ENCODE results near the gene ZRANB2. TPM values are rescaled to one million over a fixed set of nuclear protein-coding genes. Genes with fewer than 3 reads are reported as not detected.

The ZRANB2 gene
- total and polyA plus RNA-seq, 9 of the 15 experiments (the other 6 are each of a cell fraction or from before 2014, with no cell fraction given) = 80.8 to 264 (median 157) TPM

DNA sequence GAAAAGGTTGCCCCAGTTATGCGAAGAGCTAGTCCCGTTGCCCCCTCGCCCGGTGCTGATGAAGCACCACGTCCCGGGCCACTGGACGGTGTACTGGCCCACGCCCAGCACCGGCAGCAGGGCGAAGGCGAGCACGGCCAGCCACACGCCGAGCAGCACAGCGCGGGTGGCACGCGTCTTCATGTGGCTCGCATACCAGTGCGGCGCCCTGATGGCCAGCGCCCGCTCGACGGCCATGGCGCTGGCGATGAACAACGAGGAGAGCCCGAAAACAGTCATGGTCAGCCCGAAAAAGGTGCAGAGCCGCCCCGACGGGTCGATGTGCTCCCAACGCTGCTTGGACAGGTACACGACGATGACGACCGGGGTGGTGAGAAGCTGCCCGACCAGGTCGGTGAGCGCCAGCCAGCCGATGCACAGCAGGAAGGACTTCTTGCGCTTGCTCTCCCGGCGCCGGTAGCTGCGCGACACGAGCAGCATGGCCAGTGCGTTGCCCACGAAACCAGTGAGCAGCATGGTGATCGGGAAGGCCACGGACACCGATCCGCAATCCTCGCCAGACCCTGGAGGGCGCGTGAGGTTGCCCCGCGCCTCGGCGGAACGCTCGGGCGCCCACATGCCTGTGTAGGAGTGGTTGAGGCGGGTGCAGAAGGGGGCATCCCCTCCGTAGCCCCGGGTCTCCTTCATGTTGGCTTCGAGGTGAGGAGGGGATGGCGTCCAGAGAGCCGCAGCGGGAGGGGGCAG lies 33.8 kb downstream of the ZRANB2 start (continued):
- TF ChIP-seq, protein P1, sequence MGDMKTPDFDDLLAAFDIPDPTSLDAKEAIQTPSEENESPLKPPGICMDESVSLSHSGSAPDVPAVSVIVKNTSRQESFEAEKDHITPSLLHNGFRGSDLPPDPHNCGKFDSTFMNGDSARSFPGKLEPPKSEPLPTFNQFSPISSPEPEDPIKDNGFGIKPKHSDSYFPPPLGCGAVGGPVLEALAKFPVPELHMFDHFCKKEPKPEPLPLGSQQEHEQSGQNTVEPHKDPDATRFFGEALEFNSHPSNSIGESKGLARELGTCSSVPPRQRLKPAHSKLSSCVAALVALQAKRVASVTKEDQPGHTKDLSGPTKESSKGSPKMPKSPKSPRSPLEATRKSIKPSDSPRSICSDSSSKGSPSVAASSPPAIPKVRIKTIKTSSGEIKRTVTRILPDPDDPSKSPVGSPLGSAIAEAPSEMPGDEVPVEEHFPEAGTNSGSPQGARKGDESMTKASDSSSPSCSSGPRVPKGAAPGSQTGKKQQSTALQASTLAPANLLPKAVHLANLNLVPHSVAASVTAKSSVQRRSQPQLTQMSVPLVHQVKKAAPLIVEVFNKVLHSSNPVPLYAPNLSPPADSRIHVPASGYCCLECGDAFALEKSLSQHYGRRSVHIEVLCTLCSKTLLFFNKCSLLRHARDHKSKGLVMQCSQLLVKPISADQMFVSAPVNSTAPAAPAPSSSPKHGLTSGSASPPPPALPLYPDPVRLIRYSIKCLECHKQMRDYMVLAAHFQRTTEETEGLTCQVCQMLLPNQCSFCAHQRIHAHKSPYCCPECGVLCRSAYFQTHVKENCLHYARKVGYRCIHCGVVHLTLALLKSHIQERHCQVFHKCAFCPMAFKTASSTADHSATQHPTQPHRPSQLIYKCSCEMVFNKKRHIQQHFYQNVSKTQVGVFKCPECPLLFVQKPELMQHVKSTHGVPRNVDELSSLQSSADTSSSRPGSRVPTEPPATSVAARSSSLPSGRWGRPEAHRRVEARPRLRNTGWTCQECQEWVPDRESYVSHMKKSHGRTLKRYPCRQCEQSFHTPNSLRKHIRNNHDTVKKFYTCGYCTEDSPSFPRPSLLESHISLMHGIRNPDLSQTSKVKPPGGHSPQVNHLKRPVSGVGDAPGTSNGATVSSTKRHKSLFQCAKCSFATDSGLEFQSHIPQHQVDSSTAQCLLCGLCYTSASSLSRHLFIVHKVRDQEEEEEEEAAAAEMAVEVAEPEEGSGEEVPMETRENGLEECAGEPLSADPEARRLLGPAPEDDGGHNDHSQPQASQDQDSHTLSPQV (IDR thresholded peaks at IDR 0.05) = peak; percentile 65
- TF ChIP-seq SAP30 (IDR thresholded peaks at IDR 0.05; ENCODE audit: borderline replicate concordance, insufficient read depth, low read depth, low read length, poor library complexity, severe bottlenecking) = peak; percentile 58
- TF ChIP-seq TEAD2 (tag; IDR thresholded peaks at IDR 0.05) = no peak
- TF ChIP-seq PHF21A (IDR thresholded peaks at IDR 0.05; ENCODE audit: borderline replicate concordance, low read depth) = 0 out of 2 replicates have a peak, but pooled peaks have one; percentile 3
- peak; percentile 72; the same call in 1 of the 2 replicates for TF ChIP-seq ZBTB1 (CRISPR knock-in tag; IDR thresholded peaks at IDR 0.05; ENCODE audit: borderline replicate concordance, low read depth)
- TF ChIP-seq ZNF263 (CRISPR knock-in tag; IDR thresholded peaks at IDR 0.05; ENCODE audit: borderline replicate concordance) = no peak
- TF ChIP-seq, protein P2, sequence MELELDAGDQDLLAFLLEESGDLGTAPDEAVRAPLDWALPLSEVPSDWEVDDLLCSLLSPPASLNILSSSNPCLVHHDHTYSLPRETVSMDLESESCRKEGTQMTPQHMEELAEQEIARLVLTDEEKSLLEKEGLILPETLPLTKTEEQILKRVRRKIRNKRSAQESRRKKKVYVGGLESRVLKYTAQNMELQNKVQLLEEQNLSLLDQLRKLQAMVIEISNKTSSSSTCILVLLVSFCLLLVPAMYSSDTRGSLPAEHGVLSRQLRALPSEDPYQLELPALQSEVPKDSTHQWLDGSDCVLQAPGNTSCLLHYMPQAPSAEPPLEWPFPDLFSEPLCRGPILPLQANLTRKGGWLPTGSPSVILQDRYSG (tag; conservative IDR thresholded peaks at IDR 0.05; ENCODE audit: low read depth) = no peak
- TF ChIP-seq, protein P3, sequence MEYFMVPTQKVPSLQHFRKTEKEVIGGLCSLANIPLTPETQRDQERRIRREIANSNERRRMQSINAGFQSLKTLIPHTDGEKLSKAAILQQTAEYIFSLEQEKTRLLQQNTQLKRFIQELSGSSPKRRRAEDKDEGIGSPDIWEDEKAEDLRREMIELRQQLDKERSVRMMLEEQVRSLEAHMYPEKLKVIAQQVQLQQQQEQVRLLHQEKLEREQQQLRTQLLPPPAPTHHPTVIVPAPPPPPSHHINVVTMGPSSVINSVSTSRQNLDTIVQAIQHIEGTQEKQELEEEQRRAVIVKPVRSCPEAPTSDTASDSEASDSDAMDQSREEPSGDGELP (CRISPR knock-in tag; IDR thresholded peaks at IDR 0.05; ENCODE audit: borderline replicate concordance) = peak; percentile 43; the same call in 1 of the 2 replicates
- TF ChIP-seq, protein P4, sequence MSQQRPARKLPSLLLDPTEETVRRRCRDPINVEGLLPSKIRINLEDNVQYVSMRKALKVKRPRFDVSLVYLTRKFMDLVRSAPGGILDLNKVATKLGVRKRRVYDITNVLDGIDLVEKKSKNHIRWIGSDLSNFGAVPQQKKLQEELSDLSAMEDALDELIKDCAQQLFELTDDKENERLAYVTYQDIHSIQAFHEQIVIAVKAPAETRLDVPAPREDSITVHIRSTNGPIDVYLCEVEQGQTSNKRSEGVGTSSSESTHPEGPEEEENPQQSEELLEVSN (IDR thresholded peaks at IDR 0.05; ENCODE audit: borderline replicate concordance in 1 of 2, extremely low read depth in 1 of 2, insufficient read depth in 1 of 2, insufficient read length in 1 of 2, low read depth in 1 of 2, low read length in 1 of 2, poor library complexity in 1 of 2, severe bottlenecking in 1 of 2) = peak in 1 of 2 experiments; percentile 28
- no peak for TF ChIP-seq ZNF766 (CRISPR knock-in tag; conservative IDR thresholded peaks at IDR 0.05)
- TF ChIP-seq KLF13 (tag; IDR thresholded peaks at IDR 0.05; ENCODE audit: borderline replicate concordance, low read depth) = no peak
- no peak for TF ChIP-seq MEF2D (tag; conservative IDR thresholded peaks at IDR 0.05; ENCODE audit: low read depth)
- no peak for TF ChIP-seq ZNF174 (CRISPR knock-in tag; IDR thresholded peaks at IDR 0.05)
- TF ChIP-seq SIX5 (IDR thresholded peaks at IDR 0.05; ENCODE audit: borderline replicate concordance in 1 of 2, insufficient read depth in 1 of 2, low read depth in 1 of 2, low read length in 2 of 2) = no peak
- TF ChIP-seq HNRNPLL (IDR thresholded peaks at IDR 0.05; ENCODE audit: low read depth, low read length, poor library complexity, severe bottlenecking) = peak; percentile 53
- no peak for TF ChIP-seq ZNF384 (IDR thresholded peaks at IDR 0.05; ENCODE audit: low read depth, low read length)
- no peak for TF ChIP-seq KLF6 (CRISPR knock-in tag; IDR thresholded peaks at IDR 0.05; ENCODE audit: borderline replicate concordance)
- TF ChIP-seq BCL6 (CRISPR knock-in tag; IDR thresholded peaks at IDR 0.05) = no peak

All from K562 (cell line).